IMR-90 (cell line): ENCODE measurements around the gene ST8SIA6.

Experiments used
- CTCF ChIP-seq: conservative IDR thresholded peaks from 2 replicates; pipeline ENCODE4 v1.5.1; 2012; ENCODE audit warnings: mild to moderate bottlenecking, low read depth, low read length, improper control_type of control experiment
- MAZ ChIP-seq: IDR thresholded peaks from 2 replicates; pipeline ENCODE4 v1.6.1; 2012; ENCODE audit warnings: low read depth, mild to moderate bottlenecking, low read length, improper control_type of control experiment, moderate library complexity, borderline replicate concordance
- NFE2L2 ChIP-seq: fragments of 150-350 bp; IDR thresholded peaks from 2 replicates; pipeline ENCODE4 v1.6.1; 2016; ENCODE audit warnings: low read depth, mild to moderate bottlenecking, low read length
- POLR2A ChIP-seq: IDR thresholded peaks from 2 replicates; pipeline ENCODE4 v1.6.1; 2012; ENCODE audit warnings: mild to moderate bottlenecking, low read depth, low read length
- RAD21 ChIP-seq: IDR thresholded peaks from 2 replicates; pipeline ENCODE4 v1.6.1; 2012; ENCODE audit warnings: low read length, improper control_type of control experiment
- RFX5 ChIP-seq: IDR thresholded peaks from 2 replicates; pipeline ENCODE4 v1.8.0; 2012; ENCODE audit warnings: low read depth, mild to moderate bottlenecking, low read length, moderate library complexity
- TF ChIP-seq, protein P1 (sequence below): fragments of 150-350 bp; IDR thresholded peaks from 2 replicates; pipeline ENCODE4 v1.6.1; 2017; ENCODE audit warnings: mild to moderate bottlenecking, antibody characterized with exemption, low read length, low read depth

DNA sequence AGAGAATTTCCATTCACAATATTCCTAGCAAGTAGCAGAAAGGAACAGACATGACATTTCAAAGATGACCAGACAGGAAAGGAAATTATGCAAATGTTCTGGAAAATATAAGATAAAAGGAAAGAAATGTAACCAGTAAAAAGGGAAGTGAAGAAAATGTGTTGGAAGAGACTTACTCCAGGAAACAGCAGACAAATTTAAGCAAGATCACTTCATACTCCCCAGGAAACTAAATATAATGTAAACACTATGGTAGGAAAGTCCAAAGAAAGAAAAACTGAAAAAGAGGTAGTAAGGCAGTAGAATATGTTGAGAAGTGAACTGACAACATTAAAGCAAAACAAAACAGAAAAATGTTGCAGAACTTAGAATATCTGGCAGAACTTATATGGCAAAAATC lies 6.4 kb upstream of the ST8SIA6 start:
- TF ChIP-seq RAD21: no peak
- TF ChIP-seq CTCF: no peak
- no peak for TF ChIP-seq POLR2A
- TF ChIP-seq, protein P1, sequence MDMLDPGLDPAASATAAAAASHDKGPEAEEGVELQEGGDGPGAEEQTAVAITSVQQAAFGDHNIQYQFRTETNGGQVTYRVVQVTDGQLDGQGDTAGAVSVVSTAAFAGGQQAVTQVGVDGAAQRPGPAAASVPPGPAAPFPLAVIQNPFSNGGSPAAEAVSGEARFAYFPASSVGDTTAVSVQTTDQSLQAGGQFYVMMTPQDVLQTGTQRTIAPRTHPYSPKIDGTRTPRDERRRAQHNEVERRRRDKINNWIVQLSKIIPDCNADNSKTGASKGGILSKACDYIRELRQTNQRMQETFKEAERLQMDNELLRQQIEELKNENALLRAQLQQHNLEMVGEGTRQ: no peak
- no peak for TF ChIP-seq NFE2L2
- no peak for TF ChIP-seq RFX5
- TF ChIP-seq MAZ: no peak
